Suprapubic skin (tissue), 4 donors: ENCODE data around the gene AFMID. TPM values are rescaled to one million over a fixed set of nuclear protein-coding genes. Genes with fewer than 3 reads are reported as not detected.
"Not testable (repeated sequence)": the region's sequence is repeated elsewhere in the genome, so short reads cannot be mapped to it uniquely, and the experiment has no call there.

ENCODE experiments used
- DNase-seq, 2 donors: peaks; one replicate each; pipeline ENCODE4 v3.0.0-alpha.2; 2019; ENCODE audit warnings: low spot score in 2 of 2
- H3K27ac ChIP-seq: fragments of 200-600 bp; sonication (generic); one replicate; pipeline ENCODE4 v1.5.1; 2019
- H3K27me3 ChIP-seq: fragments of 200-600 bp; sonication (generic); one replicate; pipeline ENCODE4 v1.5.1; 2019
- H3K36me3 ChIP-seq: fragments of 200-600 bp; sonication (generic); one replicate; pipeline ENCODE4 v1.5.1; 2019
- H3K4me1 ChIP-seq: fragments of 200-600 bp; sonication (generic); one replicate; pipeline ENCODE4 v1.5.1; 2019
- H3K4me3 ChIP-seq: fragments of 200-600 bp; sonication (generic); one replicate; pipeline ENCODE4 v1.5.1; 2019; ENCODE audit warnings: mild to moderate bottlenecking
- H3K9me3 ChIP-seq: fragments of 200-600 bp; sonication (generic); one replicate; pipeline ENCODE4 v1.5.1; 2019
- CTCF ChIP-seq, 2 donors: fragments of 200-600 bp in 1 of 2; fragments of 450-650 bp in 1 of 2; sonication (generic) in 1 of 2; IDR thresholded peaks; one replicate each; pipeline ENCODE4 v1.5.1; 2016 to 2019; ENCODE audit warnings: antibody characterized with exemption in 2 of 2, mild to moderate bottlenecking in 1 of 2, moderate library complexity in 1 of 2
- EP300 ChIP-seq: sonication (generic); formaldehyde crosslinking; IDR thresholded peaks from one replicate; pipeline ENCODE4 v1.6.1; 2017; ENCODE audit warnings: antibody characterized with exemption
- POLR2A ChIP-seq, 2 donors: fragments of 450-650 bp; IDR thresholded peaks; one replicate each; pipeline ENCODE4 v1.6.1; 2017; ENCODE audit warnings: antibody characterized with exemption in 2 of 2, mild to moderate bottlenecking in 2 of 2, moderate library complexity in 2 of 2
- POLR2AphosphoS5 ChIP-seq, 3 donors: sonication (generic); formaldehyde crosslinking; IDR thresholded peaks; one replicate each; pipeline ENCODE4 v1.6.1; 2017; ENCODE audit warnings: antibody characterized with exemption in 3 of 3
- WGBS: methylation state at CpG from one replicate; pipeline ENCODE4 v1.1.5; 2018; 5-methylcytosine and 5-hydroxymethylcytosine counted together
- total RNA-seq, 4 donors: library from RNA; depleted of rRNA; stranded (reverse); fragments of >200 nt; gene quantifications; one replicate each; pipeline ENCODE4 v1.1.0, GENCODE V29; 2016

AFMID gene
- total RNA-seq: 10 to 100 TPM; 43.9 to 78.3 (median 66.1) TPM

- peak; percentile 97 to 98 for DNase-seq
- Histone ChIP-seq H3K27ac (peak within 1 kb of the TSS; percentile 70), H3K4me1 (peaks cover 21% of the 10 kb centered on the region), H3K36me3 (peaks cover 14% of the 10 kb centered on the region), H3K4me3 (peak within 1 kb of the TSS; percentile 52), H3K27me3 (no peaks in the 10 kb centered on the region), H3K9me3 (no peaks in the 10 kb centered on the region)
- peak in 2 of 3 donors; percentile 65 to 66 for TF ChIP-seq POLR2AphosphoS5 (IDR thresholded peaks at IDR 0.05)
- no peak for TF ChIP-seq EP300
- TF ChIP-seq CTCF (IDR thresholded peaks at IDR 0.05): peak; percentile 76 to 78
- TF ChIP-seq POLR2A (IDR thresholded peaks at IDR 0.05): peak in 1 of 2 donors; percentile 16
- 4% methylated on average over 34 of the region's 57 CpGs for WGBS
These were observed at the start of gene AFMID, which contains the start of gene TK1 for GRCh38 chr17:78186692-78187595. TSS of gene AFMID (plus strand) at chr17:78187362. CDS start at chr17:78187371, 9 bp downstream. TSS of gene TK1 (minus strand) at chr17:78187052. CDS start at chr17:78186994, 58 bp downstream.

GRCh38 chr17:78137392-78138203 is 49.6 kb upstream of the AFMID start:
- TF ChIP-seq CTCF (IDR thresholded peaks at IDR 0.05) (peak in 1 of 2 donors; percentile 9), EP300 (no peak)
- Histone ChIP-seq H3K27me3 (no peaks in the 10 kb centered on the region), H3K27ac (no peak overlapping the region), H3K9me3 (no peaks in the 10 kb centered on the region), H3K36me3 (no peaks in the 10 kb centered on the region), H3K4me1 (peaks cover 26% of the 10 kb centered on the region), H3K4me3 (no peak overlapping the region)
- peak in 1 of 2 donors; percentile 82 for DNase-seq
- WGBS: 71% methylated on average over 22 of the region's 26 CpGs

GRCh38 chr17:78138204-78139060 is 48.7 kb upstream of the AFMID start:
- no peak for DNase-seq
- Histone ChIP-seq H3K9me3 (no peaks in the 10 kb centered on the region), H3K27ac (no peak overlapping the region), H3K4me3 (no peak overlapping the region), H3K27me3 (no peaks in the 10 kb centered on the region), H3K4me1 (peaks cover 32% of the 10 kb centered on the region), H3K36me3 (no peaks in the 10 kb centered on the region)
- WGBS: 80% methylated on average over 17 of the region's 17 CpGs
- TF ChIP-seq POLR2AphosphoS5 (IDR thresholded peaks at IDR 0.05): no peak
- no peak for TF ChIP-seq POLR2A (IDR thresholded peaks at IDR 0.05)
- TF ChIP-seq CTCF (IDR thresholded peaks at IDR 0.05): no peak
- no peak for TF ChIP-seq EP300

GRCh38 chr17:78139861-78140168 is 47.3 kb upstream of the AFMID start:
- DNase-seq, H3K4me3 ChIP-seq, H3K36me3 ChIP-seq, H3K27me3 ChIP-seq, H3K9me3 ChIP-seq: not testable (repeated sequence)
- H3K27ac ChIP-seq: peak overlapping the region; percentile 28
- peaks cover 46% of the 10 kb centered on the region for H3K4me1 ChIP-seq
- 83% methylated on average over 12 of the region's 12 CpGs for WGBS
